IMR-90 (cell line): ENCODE data around the gene PPM1H. TPM values are rescaled to one million over a fixed set of nuclear protein-coding genes. Genes with fewer than 3 reads are reported as not detected.
A peak's percentile ranks its signal among the peaks of the same experiment; 100 is the strongest.

Experiments
- ATAC-seq: fragments of 200-7000 bp; cut with Tn5 transposase; 2 replicates; pipeline ENCODE4 v1.9.1; 2020; ENCODE audit warnings: low read depth, mild to moderate bottlenecking, moderate library complexity
- BruUV-seq: library from RNA; stranded (reverse); fragments of 400-500 nt; replicated peaks from 2 replicates; lab custom pipeline; 2021; lab: Mats Ljungman, UMichigan
- CTCF ChIA-PET: fragments of 300-600 bp; formaldehyde crosslinking; extraction: SDS; loops from one replicate; lab custom pipeline; 2021; ENCODE audit warnings: antibody characterized with exemption; lab: Yijun Ruan, JAX
- POLR2A ChIA-PET: fragments of 300-600 bp; sonication (Branson Sonifier 250); formaldehyde crosslinking; loops from one replicate; lab custom pipeline; 2022; ENCODE audit warnings: antibody characterized with exemption; ENCODE audit not compliant: unreplicated experiment; lab: Charles Lee
- DNase-seq: peaks from one replicate; pipeline ENCODE4 v3.0.0; 2013
- H2AFZ ChIP-seq: replicated peaks from 2 replicates; pipeline ENCODE3; 2013; ENCODE audit warnings: low read length, mild to moderate bottlenecking; ENCODE audit not compliant: poor library complexity
- H2AK5ac ChIP-seq: 2 replicates; pipeline ENCODE4 v1.6.1; 2013; ENCODE audit warnings: low read depth, low read length, inconsistent platforms
- H2AK9ac ChIP-seq: replicated peaks from 2 replicates; pipeline ENCODE3; 2013; ENCODE audit warnings: mild to moderate bottlenecking, low read depth, low read length, moderate library complexity; ENCODE audit not compliant: poor library complexity
- H2BK120ac ChIP-seq: 2 replicates; pipeline ENCODE4 v1.6.1; 2013; ENCODE audit warnings: low read depth, low read length, inconsistent platforms
- H2BK15ac ChIP-seq: 3 replicates; pipeline ENCODE4 v1.6.1; 2013; ENCODE audit warnings: low read depth, low read length, inconsistent platforms
- H2BK20ac ChIP-seq: 2 replicates; pipeline ENCODE4 v1.6.1; 2013; ENCODE audit warnings: low read depth, mild to moderate bottlenecking, inconsistent platforms, low read length, moderate library complexity
- H2BK5ac ChIP-seq: 2 replicates; pipeline ENCODE4 v1.6.1; 2013; ENCODE audit warnings: mild to moderate bottlenecking, low read depth, low read length, inconsistent platforms; ENCODE audit not compliant: poor library complexity, severe bottlenecking
- H3K14ac ChIP-seq: replicated peaks from 2 replicates; pipeline ENCODE4 v1.6.1; 2013; ENCODE audit warnings: low read depth, low read length, inconsistent platforms
- H3K18ac ChIP-seq: 2 replicates; pipeline ENCODE4 v1.6.1; 2013; ENCODE audit warnings: low read depth, low read length, control low read depth
- H3K23ac ChIP-seq: 2 replicates; pipeline ENCODE4 v1.6.1; 2013; ENCODE audit warnings: low read depth, low read length, inconsistent platforms
- H3K27ac ChIP-seq: 2 replicates; pipeline ENCODE4 v1.5.1; 2013; ENCODE audit warnings: mild to moderate bottlenecking, control low read depth, low read length; ENCODE audit not compliant: insufficient read depth
- H3K27me3 ChIP-seq: 2 replicates; pipeline ENCODE4 v1.6.1; 2013; ENCODE audit warnings: low read length; ENCODE audit not compliant: control insufficient read depth, insufficient read depth
- H3K36me3 ChIP-seq: 2 replicates; pipeline ENCODE4 v1.6.1; 2013; ENCODE audit warnings: low read length, mixed read lengths; ENCODE audit not compliant: control insufficient read depth, insufficient read depth
- H3K4ac ChIP-seq: 2 replicates; pipeline ENCODE4 v1.6.1; 2013; ENCODE audit warnings: low read depth, low read length, inconsistent platforms
- H3K4me1 ChIP-seq: 2 replicates; pipeline ENCODE4 v1.6.1; 2013; ENCODE audit warnings: low read length, mixed read lengths; ENCODE audit not compliant: control insufficient read depth, insufficient read depth
- H3K4me2 ChIP-seq: 2 replicates; pipeline ENCODE4 v1.6.1; 2013; ENCODE audit warnings: low read depth, mild to moderate bottlenecking, control low read depth, low read length, moderate library complexity
- H3K4me3 ChIP-seq: 2 replicates; pipeline ENCODE4 v1.5.1; 2013; ENCODE audit warnings: low read depth, mild to moderate bottlenecking, control low read depth, low read length, moderate library complexity; ENCODE audit not compliant: insufficient read depth
- H3K56ac ChIP-seq: 2 replicates; pipeline ENCODE4 v1.6.1; 2013; ENCODE audit warnings: low read length, inconsistent platforms; ENCODE audit not compliant: insufficient read depth; ENCODE audit errors: extremely low read depth
- H3K79me1 ChIP-seq, 2 experiments: 2 replicates each; pipeline ENCODE4 v1.6.1; 2013; ENCODE audit warnings: low read length in 2 of 2, inconsistent platforms in 1 of 2, low read depth in 1 of 2
- H3K9ac ChIP-seq: 2 replicates; pipeline ENCODE4 v1.6.1; 2013; ENCODE audit warnings: low read depth, low read length, control low read depth
- H3K9me1 ChIP-seq: 2 replicates; pipeline ENCODE4 v1.6.1; 2013; ENCODE audit warnings: low read length, inconsistent platforms; ENCODE audit not compliant: insufficient read depth
- H3K9me3 ChIP-seq: 2 replicates; pipeline ENCODE4 v1.6.1; 2013; ENCODE audit warnings: low read length; ENCODE audit not compliant: control insufficient read depth, insufficient read depth
- H4K20me1 ChIP-seq: 2 replicates; pipeline ENCODE4 v1.6.1; 2013; ENCODE audit warnings: low read length, inconsistent platforms; ENCODE audit not compliant: insufficient read depth
- H4K5ac ChIP-seq: 2 replicates; pipeline ENCODE4 v1.6.1; 2013; ENCODE audit warnings: mild to moderate bottlenecking, low read depth, low read length, control low read depth
- H4K8ac ChIP-seq, 2 experiments: 2 replicates each; pipeline ENCODE4 v1.6.1; 2013; ENCODE audit warnings: low read depth in 2 of 2, low read length in 2 of 2, control low read depth in 1 of 2, inconsistent platforms in 1 of 2
- H4K91ac ChIP-seq: 2 replicates; pipeline ENCODE4 v1.6.1; 2013; ENCODE audit warnings: low read depth, low read length, inconsistent platforms; ENCODE audit not compliant: insufficient read depth
- BHLHE40 ChIP-seq: fragments of 150-350 bp; IDR thresholded peaks from 2 replicates; pipeline ENCODE4 v1.6.1; 2016; ENCODE audit warnings: mild to moderate bottlenecking, low read depth, low read length
- CEBPB ChIP-seq: IDR thresholded peaks from 2 replicates; pipeline ENCODE4 v1.6.1; 2012; ENCODE audit warnings: low read depth, low read length, improper control_type of control experiment
- CHD1 ChIP-seq: IDR thresholded peaks from 2 replicates; pipeline ENCODE4 v1.6.1; 2012; ENCODE audit warnings: low read depth, low read length, improper control_type of control experiment
- CTCF ChIP-seq: conservative IDR thresholded peaks from 2 replicates; pipeline ENCODE4 v1.5.1; 2012; ENCODE audit warnings: mild to moderate bottlenecking, low read depth, low read length, improper control_type of control experiment
- ELK1 ChIP-seq: fragments of 150-350 bp; IDR thresholded peaks from 2 replicates; pipeline ENCODE4 v1.6.1; 2016; ENCODE audit warnings: low read depth, mild to moderate bottlenecking, low read length, moderate library complexity, borderline replicate concordance
- FOS ChIP-seq: fragments of 150-350 bp; IDR thresholded peaks from 2 replicates; pipeline ENCODE4 v1.6.1; 2016; ENCODE audit warnings: low read depth, low read length
- MAFK ChIP-seq: IDR thresholded peaks from 2 replicates; pipeline ENCODE4 v1.6.1; 2012; ENCODE audit warnings: low read depth, low read length, improper control_type of control experiment
- MAZ ChIP-seq: IDR thresholded peaks from 2 replicates; pipeline ENCODE4 v1.6.1; 2012; ENCODE audit warnings: low read depth, mild to moderate bottlenecking, low read length, improper control_type of control experiment, moderate library complexity, borderline replicate concordance
- MXI1 ChIP-seq: IDR thresholded peaks from 2 replicates; pipeline ENCODE4 v1.6.1; 2012; ENCODE audit warnings: low read depth, mild to moderate bottlenecking, low read length, moderate library complexity, borderline replicate concordance
- NFE2L2 ChIP-seq: fragments of 150-350 bp; IDR thresholded peaks from 2 replicates; pipeline ENCODE4 v1.6.1; 2016; ENCODE audit warnings: low read depth, mild to moderate bottlenecking, low read length
- POLR2A ChIP-seq: IDR thresholded peaks from 2 replicates; pipeline ENCODE4 v1.6.1; 2012; ENCODE audit warnings: mild to moderate bottlenecking, low read depth, low read length
- RAD21 ChIP-seq: IDR thresholded peaks from 2 replicates; pipeline ENCODE4 v1.6.1; 2012; ENCODE audit warnings: low read length, improper control_type of control experiment
- RCOR1 ChIP-seq: IDR thresholded peaks from 2 replicates; pipeline ENCODE4 v1.6.1; 2012; ENCODE audit warnings: mild to moderate bottlenecking, low read length, improper control_type of control experiment; ENCODE audit not compliant: insufficient replicate concordance
- RFX5 ChIP-seq: IDR thresholded peaks from 2 replicates; pipeline ENCODE4 v1.8.0; 2012; ENCODE audit warnings: low read depth, mild to moderate bottlenecking, low read length, moderate library complexity
- SMC3 ChIP-seq: fragments of 150-350 bp; IDR thresholded peaks from 2 replicates; pipeline ENCODE4 v1.6.1; 2016; ENCODE audit warnings: low read depth, mild to moderate bottlenecking, antibody characterized with exemption, low read length, moderate library complexity
- USF2 ChIP-seq: fragments of 150-350 bp; IDR thresholded peaks from 2 replicates; pipeline ENCODE4 v1.6.1; 2017; ENCODE audit warnings: mild to moderate bottlenecking, antibody characterized with exemption, low read length, low read depth
- WGBS, 2 experiments: methylation state at CpG; one replicate each; pipeline versions ENCODE4 v1.1.5 to v1.1.7; 2013; ENCODE audit warnings: missing lambda C conversion rate in 2 of 2; ENCODE audit not compliant: insufficient read length in 1 of 2; ENCODE audit errors: extremely low coverage in 2 of 2; 5-methylcytosine and 5-hydroxymethylcytosine counted together
- dilution Hi-C: fragments of 300-500 bp; cut with HindIII; formaldehyde crosslinking; loops from one replicate; pipeline ENCODE4 v1.14.3; 2018; ENCODE audit warnings: low sequenced_read_pairs; ENCODE audit not compliant: unreplicated experiment
- in situ Hi-C: fragments of 300-500 bp; cut with MboI; formaldehyde crosslinking; loops from 3 replicates; pipeline ENCODE4 v1.14.3; 2019; ENCODE audit warnings: low sequenced_read_pairs, inconsistent platforms, mixed read lengths
- intact Hi-C: fragments of 100-400 bp; cut with micrococcal nuclease; formaldehyde crosslinking; loops from 2 replicates; pipeline ENCODE4 v1.10.0; 2022
- polyA plus RNA-seq, 3 experiments: library from polyadenylated mRNA; depleted of rRNA; stranded (reverse); fragments of >200 nt; gene quantifications; 2 replicates each; pipeline ENCODE4 v1.2.3, GENCODE V29; 2012; ENCODE audit warnings: low replicate concordance in 1 of 3
- total RNA-seq: library from RNA; depleted of rRNA; stranded (reverse); fragments of >200 nt; gene quantifications from 2 replicates; pipeline ENCODE4 v1.2.3, GENCODE V29; 2012

PPM1H gene
- total and polyA plus RNA-seq, 2 of the 4 experiments (the other 2 are of a cell fraction) = 0.14 to 0.18 TPM

- BruUV-seq = no TSS peak
- ATAC-seq (no peak), DNase-seq (no peak)
- no peak overlapping the region for H2AK9ac ChIP-seq
- no peak overlapping the region for H3K4me2 ChIP-seq
- H3K4me3 ChIP-seq = no peak overlapping the region
- peaks cover 15% of the 10 kb centered on the region for H3K9me1 ChIP-seq
- no peak overlapping the region for H3K9ac ChIP-seq
- H2AFZ ChIP-seq = no peak overlapping the region
- no peak overlapping the region for H3K56ac ChIP-seq
- ChIA-PET POLR2A (no interaction called here), CTCF (no interaction called here)
- 0 out of 2 replicates have a peak overlapping the region, but pooled peaks have one; percentile 19 for H4K5ac ChIP-seq
- TF ChIP-seq CHD1 (no peak), BHLHE40 (no peak), SMC3 (no peak), MXI1 (no peak), MAFK (no peak), RAD21 (no peak), MAZ (no peak), CTCF (no peak), ELK1 (no peak), NFE2L2 (no peak), CEBPB (no peak), USF2 (no peak), POLR2A (no peak), RFX5 (no peak), FOS (no peak), RCOR1 (no peak)
- peak overlapping the region; percentile 48 for H2AK5ac ChIP-seq
- H3K27ac ChIP-seq = no peak overlapping the region
- H2BK5ac ChIP-seq = no peak overlapping the region
- peak overlapping the region; percentile 33 for H4K91ac ChIP-seq
- peak overlapping the region; percentile 71 for H2BK120ac ChIP-seq
- H4K20me1 ChIP-seq = no peaks in the 10 kb centered on the region
- peak overlapping the region; percentile 70; the same call in 1 of the 3 replicates for H2BK15ac ChIP-seq
- WGBS, 2 experiments = 100% methylated on average over 5 of the region's 6 CpGs; no CpG with 5 or more reads in 1 of the 2 experiments
- H3K9me3 ChIP-seq = no peaks in the 10 kb centered on the region
- peak overlapping the region; percentile 28 for H3K18ac ChIP-seq
- dilution Hi-C loops = no loop called here
- peak overlapping the region; percentile 24; the same call in 1 of the 2 replicates for H3K4ac ChIP-seq
- peaks cover 18% of the 10 kb centered on the region for H3K4me1 ChIP-seq
- H3K79me1 ChIP-seq = 0 out of 4 replicates have a peak, but pooled peaks cover 0 to 5% of the 10 kb centered on the region in 2 experiments
- in situ Hi-C loops = no loop called here
- intact Hi-C loops = no loop called here
- H4K8ac ChIP-seq = no peak overlapping the region
- H2BK20ac ChIP-seq = no peak overlapping the region
- H3K36me3 ChIP-seq = no peaks in the 10 kb centered on the region
- H3K23ac ChIP-seq = no peak overlapping the region
- H3K14ac ChIP-seq = no peak overlapping the region
- no peaks in the 10 kb centered on the region for H3K27me3 ChIP-seq
Measured at GRCh38 chr12:62726471-62726980, 208.4 kb downstream of the PPM1H start.
